ENCODE measurements around the gene MUC2. TPM values are rescaled to one million over a fixed set of nuclear protein-coding genes. Genes with fewer than 3 reads are reported as not detected.

Gene MUC2
- total RNA-seq, 2 donors from 2014 or later, result not detected

DNA sequence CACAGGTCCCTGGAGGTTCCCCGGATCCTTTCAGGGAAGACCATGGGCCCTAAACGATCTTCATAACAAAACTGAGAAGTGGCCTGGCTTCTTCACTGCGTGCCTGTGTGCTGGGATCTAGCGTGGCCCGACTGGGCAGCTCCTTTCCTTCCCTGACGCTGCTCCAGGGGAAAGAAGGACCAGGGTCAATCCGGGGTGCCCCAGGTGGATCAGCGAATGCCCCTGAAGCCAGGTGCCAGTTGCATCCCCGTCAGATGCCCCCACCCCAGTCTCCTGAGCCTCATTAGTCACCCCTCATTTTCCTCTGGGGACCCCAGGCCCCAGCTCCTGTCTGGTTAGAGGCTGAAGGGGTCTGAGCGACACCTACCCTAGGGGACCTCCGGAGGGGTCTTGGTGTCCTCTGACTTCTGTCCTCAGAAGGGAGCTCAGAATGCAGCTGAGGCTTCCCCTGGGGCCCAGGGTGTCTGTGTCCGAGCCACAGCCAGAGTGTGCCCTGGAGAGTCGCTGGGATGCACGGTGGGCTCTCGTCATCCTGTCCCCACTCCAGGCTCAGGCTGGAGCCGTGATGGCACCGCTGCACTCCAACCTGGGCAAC lies 19.5 kb upstream of the MUC2 start:
- H3K4me3 ChIP-seq, result no peak overlapping the region
- no peak for DNase-seq (ENCODE audit: low spot score)
- no peaks in the 10 kb centered on the region for H3K27me3 ChIP-seq
- H3K27ac ChIP-seq, result no peak overlapping the region
- no peaks in the 10 kb centered on the region for H3K36me3 ChIP-seq
- TF ChIP-seq, protein P1, sequence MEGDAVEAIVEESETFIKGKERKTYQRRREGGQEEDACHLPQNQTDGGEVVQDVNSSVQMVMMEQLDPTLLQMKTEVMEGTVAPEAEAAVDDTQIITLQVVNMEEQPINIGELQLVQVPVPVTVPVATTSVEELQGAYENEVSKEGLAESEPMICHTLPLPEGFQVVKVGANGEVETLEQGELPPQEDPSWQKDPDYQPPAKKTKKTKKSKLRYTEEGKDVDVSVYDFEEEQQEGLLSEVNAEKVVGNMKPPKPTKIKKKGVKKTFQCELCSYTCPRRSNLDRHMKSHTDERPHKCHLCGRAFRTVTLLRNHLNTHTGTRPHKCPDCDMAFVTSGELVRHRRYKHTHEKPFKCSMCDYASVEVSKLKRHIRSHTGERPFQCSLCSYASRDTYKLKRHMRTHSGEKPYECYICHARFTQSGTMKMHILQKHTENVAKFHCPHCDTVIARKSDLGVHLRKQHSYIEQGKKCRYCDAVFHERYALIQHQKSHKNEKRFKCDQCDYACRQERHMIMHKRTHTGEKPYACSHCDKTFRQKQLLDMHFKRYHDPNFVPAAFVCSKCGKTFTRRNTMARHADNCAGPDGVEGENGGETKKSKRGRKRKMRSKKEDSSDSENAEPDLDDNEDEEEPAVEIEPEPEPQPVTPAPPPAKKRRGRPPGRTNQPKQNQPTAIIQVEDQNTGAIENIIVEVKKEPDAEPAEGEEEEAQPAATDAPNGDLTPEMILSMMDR (IDR thresholded peaks at IDR 0.05), result no peak
- H3K9me3 ChIP-seq, result no peaks in the 10 kb centered on the region
- peaks cover 0 to 22% of the 10 kb centered on the region in 2 donors for H3K4me1 ChIP-seq

DNA sequence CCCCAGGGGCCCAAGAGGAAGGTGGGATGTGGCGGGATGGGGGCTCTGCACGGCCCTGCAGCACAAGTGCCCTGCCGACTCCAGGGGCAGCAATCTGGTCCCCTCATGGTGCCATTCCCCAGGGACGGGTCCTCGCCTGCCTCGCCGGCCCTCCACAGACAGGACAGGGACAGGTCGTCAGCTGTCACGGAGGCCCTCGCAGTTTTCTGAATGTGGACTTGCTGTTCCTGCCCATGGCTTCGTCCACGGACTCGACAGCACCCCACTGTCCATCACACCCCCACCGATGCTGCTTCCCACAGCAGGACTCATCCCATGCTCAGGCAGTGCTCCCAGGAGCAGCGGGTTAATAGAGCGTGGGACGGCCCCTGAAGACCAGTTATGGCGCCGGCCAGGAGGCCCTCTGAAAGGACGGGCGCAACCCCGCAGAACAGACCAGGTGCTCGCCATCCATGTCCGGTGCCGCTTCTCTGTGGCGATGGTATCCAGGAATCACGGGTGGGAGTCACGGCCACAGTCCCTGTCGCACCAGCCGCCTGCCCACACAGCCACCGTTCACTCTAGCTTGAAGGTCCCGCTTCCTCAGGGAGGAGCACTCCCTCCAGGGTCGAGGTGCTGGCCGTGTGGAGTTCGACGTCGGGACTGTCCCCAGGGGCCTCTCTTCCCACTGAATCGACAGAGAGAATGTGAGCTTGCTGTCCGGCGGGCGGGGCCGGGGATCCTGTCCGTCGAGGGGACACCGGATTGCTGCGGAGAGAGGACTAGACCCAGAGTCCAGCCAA lies 18.5 kb upstream of the MUC2 start:
- H3K27ac ChIP-seq, result no peak overlapping the region
- H3K4me3 ChIP-seq, result no peak overlapping the region
- H3K36me3 ChIP-seq, result no peaks in the 10 kb centered on the region
- H3K4me1 ChIP-seq, result peaks cover 0 to 17% of the 10 kb centered on the region in 2 donors
- TF ChIP-seq, protein P1 (IDR thresholded peaks at IDR 0.05), result no peak
- H3K27me3 ChIP-seq, result no peaks in the 10 kb centered on the region
- H3K9me3 ChIP-seq, result no peaks in the 10 kb centered on the region
- DNase-seq (ENCODE audit: low spot score), result no peak

DNA sequence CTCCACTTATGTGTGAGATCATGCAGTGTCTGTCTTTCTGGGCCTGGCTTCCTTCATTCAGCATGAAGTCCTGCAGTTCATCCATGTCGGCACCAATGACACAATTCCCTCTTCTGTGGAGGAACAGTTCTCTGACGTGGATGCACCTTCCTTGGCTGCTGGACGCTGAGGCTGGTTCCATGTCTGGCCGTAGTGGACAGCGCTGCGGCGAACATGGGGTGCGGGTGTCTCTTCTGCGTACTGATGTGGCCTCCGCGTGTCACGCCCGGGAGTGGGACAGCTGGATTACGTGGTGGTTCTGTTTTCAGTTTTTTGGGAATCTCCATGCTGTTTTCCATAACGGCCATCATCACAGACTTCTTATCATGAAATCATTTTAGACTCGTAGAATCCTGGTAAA lies 16.9 kb upstream of the MUC2 start:
- Histone ChIP-seq H3K27me3 (no peaks in the 10 kb centered on the region), H3K27ac (no peak overlapping the region), H3K4me3 (no peak overlapping the region), H3K36me3 (no peaks in the 10 kb centered on the region), H3K4me1 (peaks cover 0 to 15% of the 10 kb centered on the region in 2 donors), H3K9me3 (peaks cover 0 to 14% of the 10 kb centered on the region in 2 donors)
- no peak for DNase-seq (ENCODE audit: low spot score)
- TF ChIP-seq, protein P1 (IDR thresholded peaks at IDR 0.05), result no peak

- no peak for DNase-seq (ENCODE audit: low spot score)
- H3K27me3 ChIP-seq, result no peaks in the 10 kb centered on the region
Observed at GRCh38 chr11:1059759-1060158, 14.9 kb upstream of the MUC2 start.

GRCh38 chr11:1060410-1060809 lies 14.3 kb upstream of the MUC2 start:
- H3K4me1 ChIP-seq, result peaks cover 0 to 10% of the 10 kb centered on the region in 2 donors
- no peaks in the 10 kb centered on the region for H3K36me3 ChIP-seq
- DNase-seq (ENCODE audit: low spot score), result no peak
- peaks cover 0 to 14% of the 10 kb centered on the region in 2 donors for H3K9me3 ChIP-seq
- no peaks in the 10 kb centered on the region for H3K27me3 ChIP-seq
- H3K27ac ChIP-seq, result no peak overlapping the region
- no peak overlapping the region for H3K4me3 ChIP-seq
- TF ChIP-seq, protein P1 (IDR thresholded peaks at IDR 0.05), result no peak

More at GRCh38 chr11:1059759-1060158, 14.9 kb upstream of the MUC2 start:
- peaks cover 0 to 10% of the 10 kb centered on the region in 2 donors for H3K4me1 ChIP-seq
- H3K27ac ChIP-seq, result no peak overlapping the region
- H3K4me3 ChIP-seq, result no peak overlapping the region
- H3K9me3 ChIP-seq, result peaks cover 0 to 14% of the 10 kb centered on the region in 2 donors
- TF ChIP-seq, protein P1 (IDR thresholded peaks at IDR 0.05), result no peak
- H3K36me3 ChIP-seq, result no peaks in the 10 kb centered on the region
